HTR-8/SVneo (cell line): Measurements from ENCODE around the gene BABAM1.

Experiments
- DNase-seq: peaks from one replicate; pipeline ENCODE4 v3.0.0; 2011; ENCODE audit warnings: low spot score, mixed read lengths; ENCODE audit not compliant: insufficient read length
- FAIRE-seq: peaks from 2 replicates; lab custom pipeline; 2011; peaks lifted over from hg19 to GRCh38; lab: Jason Lieb, UNC

BABAM1 gene

DNA sequence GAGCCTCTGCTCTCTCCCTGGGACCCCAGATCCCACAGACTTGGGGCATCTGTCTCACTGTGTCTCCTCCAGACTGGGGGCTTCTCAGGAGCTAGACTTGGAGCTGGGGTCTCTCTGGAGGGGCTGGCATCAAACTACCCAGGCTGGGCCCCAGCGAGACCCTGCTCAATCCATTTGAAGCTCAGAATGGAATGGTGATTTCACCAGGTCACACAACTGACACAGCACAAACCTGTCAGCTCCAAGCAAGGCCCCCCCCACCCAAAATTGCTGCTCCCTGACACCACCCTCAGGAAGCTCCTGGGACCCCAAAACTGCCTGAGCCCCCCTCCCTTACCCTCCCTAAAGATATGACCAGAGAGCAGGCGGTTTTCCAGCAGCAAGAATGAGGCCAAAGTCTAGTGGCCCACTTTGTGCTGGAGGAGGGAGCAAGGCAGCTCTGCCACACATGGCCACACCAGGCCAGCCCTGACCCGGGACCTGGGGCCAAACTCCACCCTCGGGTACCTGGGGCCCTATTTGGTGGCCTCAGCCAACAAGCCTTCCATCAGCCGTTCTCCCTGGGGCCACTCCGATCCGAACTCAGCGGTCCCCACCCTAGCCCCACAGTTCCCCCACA lies 23.9 kb upstream of the BABAM1 start:
- FAIRE-seq: no peak
- no peak for DNase-seq

DNA sequence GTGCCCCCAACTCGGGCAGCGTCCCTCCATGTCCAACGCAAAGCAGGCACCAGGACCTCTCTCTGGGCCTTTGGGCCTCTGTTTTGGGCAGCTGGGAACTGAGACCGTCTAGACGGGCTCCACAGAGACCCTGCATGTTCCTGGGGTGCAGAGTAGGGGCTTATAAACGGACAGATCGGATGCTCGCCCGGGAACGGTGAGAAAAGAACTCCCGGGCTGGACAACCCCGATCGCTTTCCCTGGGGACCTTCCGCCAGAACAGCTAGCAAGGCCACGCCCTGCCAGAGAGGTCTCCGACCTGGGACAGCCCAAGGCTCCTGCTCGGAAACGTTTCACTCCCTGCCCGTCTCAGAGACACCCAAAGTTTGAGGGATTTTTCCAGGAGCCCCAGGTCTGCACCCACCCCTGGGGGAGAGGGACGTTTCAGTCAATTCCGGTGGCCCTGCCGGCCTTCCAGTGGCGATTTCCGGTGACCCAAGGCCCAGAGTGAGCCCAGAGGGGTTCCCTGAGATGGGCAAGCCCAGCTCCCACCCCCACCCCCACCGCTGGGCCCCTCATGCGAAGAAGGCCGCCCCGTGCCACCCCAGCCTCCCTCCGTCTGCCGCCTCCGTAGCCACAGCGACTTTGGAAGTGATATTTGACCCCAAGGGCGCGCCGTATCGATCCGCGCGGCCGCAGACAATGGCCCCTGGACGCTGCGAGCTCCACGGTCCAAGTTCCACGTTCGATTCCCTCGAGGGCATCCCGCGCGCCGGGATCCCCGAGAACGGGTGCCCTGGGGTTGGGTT lies 23.2 kb upstream of the BABAM1 start:
- DNase-seq (no peak), FAIRE-seq (no peak)

GRCh38 chr19:17244618-17245534 lies 22.4 kb upstream of the BABAM1 start:
- no peak for DNase-seq
- FAIRE-seq: peak; percentile 16

- DNase-seq (no peak), FAIRE-seq (no peak)
Observed at GRCh38 chr19:17245535-17245984, 21.7 kb upstream of the BABAM1 start, which contains the start of gene NR2F6. TSS of gene NR2F6 (minus strand) at chr19:17245919. CDS start at chr19:17245220, 699 bp downstream.

DNA sequence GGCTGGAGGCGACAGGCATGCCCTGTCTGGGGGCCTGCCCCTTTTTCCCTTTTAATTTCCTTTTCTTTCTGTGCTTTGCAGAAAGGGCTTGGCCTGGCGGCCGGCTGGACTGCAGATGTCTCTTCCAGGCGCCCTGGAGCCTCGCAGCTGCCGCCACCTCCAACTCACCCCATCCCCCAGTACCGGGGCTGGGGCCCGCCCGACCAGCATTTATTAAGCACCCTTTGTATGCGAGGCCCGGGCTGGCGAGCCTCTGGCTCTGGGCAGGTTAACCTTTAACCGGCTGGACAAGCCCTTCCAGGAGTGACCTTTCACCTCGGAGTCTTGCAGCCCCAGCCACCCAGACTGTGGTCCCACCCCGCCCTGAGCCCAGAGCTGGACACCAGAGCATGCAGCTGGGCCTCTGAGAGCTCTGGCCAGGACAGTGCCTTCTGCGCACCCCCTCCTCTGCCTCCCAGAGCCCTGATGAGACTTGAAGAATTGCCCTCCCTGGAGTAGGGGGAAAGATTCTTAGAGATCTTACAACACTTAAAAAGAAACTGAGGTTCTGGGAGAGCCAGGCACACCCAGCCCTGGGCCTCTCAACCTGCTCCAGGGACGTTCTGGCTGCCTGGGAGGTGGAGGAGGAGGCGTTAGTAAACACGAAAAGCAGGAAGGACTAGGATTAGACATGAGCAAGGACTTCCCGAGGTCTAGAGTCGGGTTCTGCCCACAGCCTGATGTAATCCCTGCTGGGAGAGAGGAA lies 20.4 kb upstream of the BABAM1 start:
- FAIRE-seq: no peak
- DNase-seq: no peak

DNA sequence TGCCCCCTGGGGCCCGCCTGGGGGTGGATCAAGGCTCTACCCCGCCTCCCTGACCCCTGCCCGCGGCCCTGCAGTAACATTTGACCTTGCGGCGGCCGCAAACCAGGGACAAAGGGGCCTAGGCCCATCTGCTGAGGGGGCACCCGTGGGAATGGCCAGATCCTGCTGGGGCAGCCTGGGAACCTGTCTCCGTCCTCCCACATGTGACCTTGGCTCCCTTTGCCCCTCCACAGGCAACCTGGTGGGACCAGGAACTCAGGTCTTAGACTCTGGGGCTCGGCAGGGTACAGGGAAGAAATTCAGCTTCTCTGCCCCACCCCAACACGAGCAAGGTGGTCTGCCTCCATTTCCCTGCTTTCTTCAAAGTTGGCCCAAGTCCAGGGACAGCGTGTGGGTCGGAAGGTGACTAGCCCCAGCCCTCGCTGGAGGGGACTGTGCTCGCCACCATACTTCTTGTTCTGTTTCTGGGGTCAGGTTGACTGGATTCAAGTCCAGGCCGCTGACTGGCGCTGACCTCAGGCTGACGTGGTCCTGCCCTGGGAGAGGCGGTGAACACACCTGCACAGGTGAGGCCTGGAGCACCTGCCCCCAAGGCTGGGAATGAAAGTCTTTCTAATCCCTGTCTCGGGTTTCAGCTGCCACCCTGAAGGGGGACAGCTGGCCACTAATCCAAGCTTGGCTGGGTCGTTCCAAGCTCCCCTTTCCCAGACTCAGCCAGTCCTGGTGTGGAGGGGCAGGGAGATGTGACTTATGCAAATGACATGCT lies 19.0 kb upstream of the BABAM1 start:
- FAIRE-seq: peak; percentile 73
- DNase-seq: no peak

DNA sequence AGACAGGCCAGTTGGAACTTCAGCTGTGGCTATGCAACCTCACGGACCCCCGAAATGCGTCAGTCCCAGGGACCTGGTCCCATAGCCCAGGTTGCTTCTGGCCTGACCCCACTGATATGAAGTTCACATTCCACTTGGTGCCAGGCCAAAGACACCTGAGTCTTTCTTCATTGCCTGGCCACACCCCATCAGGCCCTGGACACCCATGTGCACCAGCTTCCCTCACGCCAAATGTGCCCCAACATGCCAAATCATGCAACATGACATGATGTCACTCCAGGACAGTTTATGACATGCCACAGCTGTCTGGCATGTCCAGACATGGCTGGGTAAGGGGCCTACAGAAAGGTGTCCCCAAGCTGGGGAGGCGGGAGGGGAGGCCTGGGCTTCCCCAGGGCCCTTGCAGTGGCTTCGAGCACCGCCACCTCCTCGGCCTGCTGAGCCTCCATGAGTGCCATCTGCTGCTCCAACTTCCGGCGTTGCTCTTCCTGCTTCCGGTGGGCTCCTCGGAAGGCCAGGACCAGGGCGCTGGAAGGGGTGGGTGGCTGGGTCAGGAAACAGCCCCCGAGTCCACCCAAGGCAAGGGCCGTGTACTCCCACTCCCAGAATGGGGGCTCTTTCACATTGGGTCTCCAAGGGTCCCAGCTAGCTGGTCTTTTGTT lies 17.2 kb upstream of the BABAM1 start:
- DNase-seq: no peak
- peak; percentile 84 for FAIRE-seq

- DNase-seq: no peak
- no peak for FAIRE-seq
Observed at GRCh38 chr19:17254636-17255035, 12.6 kb upstream of the BABAM1 start.

DNA sequence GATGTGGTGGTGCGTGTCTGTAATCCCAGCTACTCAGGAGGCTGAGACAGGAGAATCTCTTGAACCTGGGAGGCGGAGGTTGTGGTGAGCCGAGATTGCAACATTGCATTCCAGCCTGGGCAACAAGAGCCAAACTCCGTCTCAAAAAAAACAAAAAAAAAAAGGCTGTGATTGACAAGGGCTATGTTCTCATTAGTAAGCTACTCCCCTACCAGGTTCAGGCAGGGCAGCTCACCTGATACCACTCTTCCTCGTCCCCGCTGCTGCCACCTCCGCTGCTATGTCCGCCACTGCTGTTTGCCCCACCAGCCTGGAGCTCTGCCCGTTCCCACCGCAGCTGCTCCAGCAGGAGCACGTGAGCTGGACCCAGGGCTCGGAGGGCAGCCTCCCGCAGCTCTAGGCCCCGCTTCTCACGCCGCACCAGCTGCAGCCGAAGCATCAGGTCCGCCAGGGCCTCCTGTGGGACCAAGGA lies 12.1 kb upstream of the BABAM1 start:
- DNase-seq (no peak), FAIRE-seq (no peak)

DNA sequence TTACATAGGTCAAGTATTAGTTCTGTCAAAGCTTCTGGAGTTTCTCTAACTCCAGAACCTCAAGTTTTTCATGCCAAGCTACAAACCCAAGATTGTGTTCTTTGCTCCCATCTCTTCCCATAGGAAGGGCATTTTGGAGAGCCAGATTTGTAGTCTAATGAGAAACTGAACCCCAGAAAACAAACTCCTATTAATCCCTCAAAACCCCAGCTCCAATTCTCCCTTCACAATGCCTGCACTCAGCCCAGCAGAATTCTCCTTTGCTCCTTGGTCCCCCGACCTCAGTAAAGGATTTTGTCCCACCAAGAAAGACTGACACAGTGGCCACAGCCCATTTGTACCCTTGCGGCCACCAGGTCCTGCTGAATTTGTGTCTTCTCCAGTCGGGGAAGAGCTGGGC lies 11.1 kb upstream of the BABAM1 start:
- no peak for DNase-seq
- FAIRE-seq: no peak

- no peak for FAIRE-seq
- no peak for DNase-seq
Observed at GRCh38 chr19:17259118-17259780, 8.0 kb upstream of the BABAM1 start.

- DNase-seq (no peak), FAIRE-seq (no peak)
Observed at GRCh38 chr19:17259934-17260333, 7.3 kb upstream of the BABAM1 start.

DNA sequence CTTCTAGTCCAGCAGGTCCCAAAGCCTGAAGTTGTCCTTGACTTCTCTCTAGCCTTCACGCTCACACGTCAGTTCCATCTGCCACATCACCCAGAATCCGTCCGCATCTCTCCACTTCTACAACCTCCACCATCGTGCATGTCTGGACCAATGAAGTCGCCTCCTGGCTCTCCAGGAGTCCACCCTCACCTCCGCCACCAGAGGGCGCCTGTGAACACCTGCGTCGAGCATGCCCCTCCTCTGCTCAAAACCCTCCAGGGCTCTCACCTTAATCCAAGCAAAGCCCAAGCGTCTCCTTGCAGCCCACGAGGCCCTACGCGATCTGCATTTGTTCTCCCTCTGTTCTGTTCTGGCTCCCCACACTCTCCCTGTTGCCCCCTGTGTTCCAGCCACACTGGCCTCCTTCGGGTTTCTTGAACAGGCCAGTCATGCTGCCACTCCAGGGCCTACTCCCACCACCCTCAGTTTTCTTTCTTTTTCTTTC lies 6.4 kb upstream of the BABAM1 start:
- DNase-seq (peak; percentile 89), FAIRE-seq (peak; percentile 65)

- DNase-seq (no peak), FAIRE-seq (no peak)
Observed at GRCh38 chr19:17262557-17262956, 4.7 kb upstream of the BABAM1 start.

- FAIRE-seq: no peak
- DNase-seq: no peak
Observed at GRCh38 chr19:17263712-17264640, 3.3 kb upstream of the BABAM1 start.

- DNase-seq: no peak
- no peak for FAIRE-seq
Observed at GRCh38 chr19:17264641-17264979, 2.6 kb upstream of the BABAM1 start, which contains the start of gene USHBP1. TSS of gene USHBP1 (minus strand) at chr19:17264745. CDS start at chr19:17264299, 446 bp downstream.

DNA sequence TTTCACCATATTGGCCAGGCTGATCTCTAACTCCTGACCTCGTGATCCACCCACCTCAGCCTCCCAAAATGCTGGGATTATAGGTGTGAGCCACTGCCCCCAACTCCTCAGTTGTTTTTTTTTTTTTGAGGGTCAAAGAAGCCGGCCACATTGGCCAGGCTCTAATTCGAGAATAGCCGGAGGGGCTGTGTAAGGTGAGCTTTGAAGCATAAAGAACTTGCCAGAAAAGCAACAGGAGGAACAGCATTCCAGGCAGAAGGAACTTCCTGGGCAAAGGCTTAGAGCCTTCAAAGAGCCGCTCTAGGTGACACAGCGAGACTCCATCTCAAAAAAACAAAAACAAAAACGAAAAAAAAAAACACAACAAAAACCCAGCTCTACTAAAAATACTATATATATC lies 1.2 kb upstream of the BABAM1 start:
- no peak for DNase-seq
- no peak for FAIRE-seq
